ENCODE data around the gene PSME2. TPM values are rescaled to one million over a fixed set of nuclear protein-coding genes. Genes with fewer than 3 reads are reported as not detected.

PSME2 gene
- total and polyA plus RNA-seq, 2 donors (not counting 1 experiment from before 2014, with no cell fraction given) = 132 to 148 TPM

GRCh38 chr14:24185026-24185425, 38.6 kb upstream of the PSME2 start:
- Histone ChIP-seq H3K4me3 (replicated peaks in 1 of 4; ENCODE audit: control extremely low read depth in 1 of 4, insufficient read depth in 1 of 4, low read depth in 3 of 4, low read length in 4 of 4) (no peak overlapping the region), H3K4me2 (ENCODE audit: extremely low read depth, insufficient read depth, low read length) (no peak overlapping the region), H3K4me1 (ENCODE audit: control insufficient read depth, extremely low read depth, insufficient read depth, low read length) (peaks cover 4% of the 10 kb centered on the region), H2AFZ (ENCODE audit: low read length) (no peak overlapping the region), H3K36me3 (ENCODE audit: control insufficient read depth, insufficient read depth, low read length) (peaks cover 30% of the 10 kb centered on the region), H3K79me2 (ENCODE audit: control insufficient read depth, insufficient read depth, low read length) (peaks cover 7% of the 10 kb centered on the region), H3K27me3 (ENCODE audit: control insufficient read depth, insufficient read depth, low read length) (no peaks in the 10 kb centered on the region), H3K9me3 (ENCODE audit: control insufficient read depth, insufficient read depth, low read depth, low read length) (no peaks in the 10 kb centered on the region), H3K27ac (ENCODE audit: insufficient read depth, low read length) (no peak overlapping the region), H4K20me1 (ENCODE audit: control insufficient read depth, extremely low read depth, insufficient read depth, low read length) (no peaks in the 10 kb centered on the region), H3K9ac (ENCODE audit: insufficient read depth, low read length) (no peak overlapping the region)
- no peak for DNase-seq (ENCODE audit: low read depth in 2 of 2)
- TF ChIP-seq EZH2 (IDR thresholded peaks at IDR 0.05; ENCODE audit: low read length, missing control alignments) (no peak), CTCF (conservative IDR thresholded peaks at IDR 0.05 in 1 of 2, IDR thresholded peaks at IDR 0.05 in 1 of 2; ENCODE audit: low read depth in 1 of 2, low read length in 2 of 2) (no peak)

DNA sequence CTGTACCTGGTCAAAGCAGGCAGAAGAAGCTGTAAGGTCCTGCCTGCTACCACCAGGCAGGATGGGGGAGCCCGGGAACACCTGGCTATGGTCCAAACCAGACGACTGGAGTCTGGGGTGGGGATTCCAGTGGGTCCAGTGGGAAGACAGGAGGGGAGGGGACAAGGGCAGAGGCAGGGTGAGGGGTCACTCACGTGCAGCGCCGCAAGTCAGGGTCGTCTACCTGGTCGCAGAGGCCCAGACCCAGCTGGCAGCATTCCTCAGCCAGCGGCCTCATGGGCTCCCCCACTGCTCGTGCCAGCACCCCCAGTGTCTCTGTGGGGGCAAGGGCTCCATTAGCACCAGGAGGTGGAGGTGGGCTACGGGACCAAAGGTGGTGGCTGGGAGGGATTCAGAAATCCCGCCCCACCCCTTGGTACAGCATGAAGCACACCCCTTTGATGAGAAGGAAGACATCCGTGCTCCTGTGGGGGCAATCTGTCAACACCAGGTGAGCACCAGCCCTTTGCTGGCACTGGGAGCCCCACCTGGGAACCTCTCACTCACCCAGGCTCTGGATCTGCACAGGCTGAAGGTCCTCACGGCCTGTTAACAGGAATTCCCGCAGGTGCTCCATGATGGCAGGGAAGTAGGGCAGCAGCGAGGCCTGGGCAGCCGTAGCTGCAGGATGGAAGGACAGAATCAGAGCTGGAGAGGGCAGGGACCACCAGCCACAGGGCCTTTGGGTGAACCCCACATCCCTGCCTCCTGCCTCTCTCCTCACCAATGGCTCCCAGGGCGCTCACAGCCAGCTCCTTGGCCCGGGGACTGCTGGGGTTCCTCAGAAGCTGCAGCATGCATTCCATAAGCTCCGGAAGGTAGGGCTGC, 37.9 kb upstream of the PSME2 start:
- Histone ChIP-seq H3K4me3 (replicated peaks in 1 of 4; ENCODE audit: control extremely low read depth in 1 of 4, insufficient read depth in 1 of 4, low read depth in 3 of 4, low read length in 4 of 4) (no peak overlapping the region), H3K4me2 (ENCODE audit: extremely low read depth, insufficient read depth, low read length) (no peak overlapping the region), H2AFZ (ENCODE audit: low read length) (no peak overlapping the region), H4K20me1 (ENCODE audit: control insufficient read depth, extremely low read depth, insufficient read depth, low read length) (no peaks in the 10 kb centered on the region), H3K36me3 (ENCODE audit: control insufficient read depth, insufficient read depth, low read length) (peaks cover 34% of the 10 kb centered on the region), H3K27me3 (ENCODE audit: control insufficient read depth, insufficient read depth, low read length) (no peaks in the 10 kb centered on the region), H3K9ac (ENCODE audit: insufficient read depth, low read length) (no peak overlapping the region), H3K9me3 (ENCODE audit: control insufficient read depth, insufficient read depth, low read depth, low read length) (no peaks in the 10 kb centered on the region), H3K27ac (ENCODE audit: insufficient read depth, low read length) (no peak overlapping the region), H3K4me1 (ENCODE audit: control insufficient read depth, extremely low read depth, insufficient read depth, low read length) (peaks cover 4% of the 10 kb centered on the region), H3K79me2 (ENCODE audit: control insufficient read depth, insufficient read depth, low read length) (peaks cover 7% of the 10 kb centered on the region)
- DNase-seq (ENCODE audit: low read depth in 2 of 2) = no peak
- TF ChIP-seq EZH2 (IDR thresholded peaks at IDR 0.05; ENCODE audit: low read length, missing control alignments) (no peak), CTCF (conservative IDR thresholded peaks at IDR 0.05 in 1 of 2, IDR thresholded peaks at IDR 0.05 in 1 of 2; ENCODE audit: low read depth in 1 of 2, low read length in 2 of 2) (no peak)

DNA sequence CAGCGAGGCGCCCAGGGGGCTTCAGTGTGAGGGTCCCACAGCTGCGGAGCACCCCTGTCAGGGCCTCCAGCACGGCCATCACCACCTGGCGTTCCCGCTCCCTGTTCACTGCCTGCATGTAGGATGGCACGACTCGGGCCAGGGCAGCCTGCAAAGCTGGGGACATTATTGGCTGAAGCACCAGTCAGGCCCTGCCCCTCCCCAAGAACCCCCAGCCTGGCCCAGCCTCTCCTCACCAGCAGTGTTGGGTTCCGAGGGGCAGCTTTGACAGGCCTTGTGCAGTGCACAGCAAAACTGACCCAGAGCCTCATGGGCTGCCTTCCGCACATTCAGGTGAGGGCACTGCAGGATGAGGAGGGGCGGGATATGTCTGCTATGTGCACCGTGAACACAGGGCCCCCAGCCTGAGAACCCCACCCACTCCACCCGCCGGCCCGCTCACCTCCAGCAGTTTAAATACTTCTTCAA, 36.6 kb upstream of the PSME2 start:
- TF ChIP-seq CTCF (conservative IDR thresholded peaks at IDR 0.05 in 1 of 2, IDR thresholded peaks at IDR 0.05 in 1 of 2; ENCODE audit: low read depth in 1 of 2, low read length in 2 of 2) = no peak
- no peak for TF ChIP-seq EZH2 (IDR thresholded peaks at IDR 0.05; ENCODE audit: low read length, missing control alignments)
- H3K36me3 ChIP-seq (ENCODE audit: control insufficient read depth, insufficient read depth, low read length) = peaks cover 41% of the 10 kb centered on the region
- no peak overlapping the region for H2AFZ ChIP-seq (ENCODE audit: low read length)
- no peak for DNase-seq (ENCODE audit: low read depth in 2 of 2)
- H3K4me2 ChIP-seq (ENCODE audit: extremely low read depth, insufficient read depth, low read length) = no peak overlapping the region
- H3K4me1 ChIP-seq (ENCODE audit: control insufficient read depth, extremely low read depth, insufficient read depth, low read length) = peaks cover 4% of the 10 kb centered on the region
- H3K9me3 ChIP-seq (ENCODE audit: control insufficient read depth, insufficient read depth, low read depth, low read length) = no peaks in the 10 kb centered on the region
- H3K27me3 ChIP-seq (ENCODE audit: control insufficient read depth, insufficient read depth, low read length) = no peaks in the 10 kb centered on the region
- no peak overlapping the region for H3K9ac ChIP-seq (ENCODE audit: insufficient read depth, low read length)
- no peak overlapping the region for H3K4me3 ChIP-seq (replicated peaks in 1 of 4; ENCODE audit: control extremely low read depth in 1 of 4, insufficient read depth in 1 of 4, low read depth in 3 of 4, low read length in 4 of 4)
- no peak overlapping the region for H3K27ac ChIP-seq (ENCODE audit: insufficient read depth, low read length)
- H3K79me2 ChIP-seq (ENCODE audit: control insufficient read depth, insufficient read depth, low read length) = peaks cover 7% of the 10 kb centered on the region
- no peaks in the 10 kb centered on the region for H4K20me1 ChIP-seq (ENCODE audit: control insufficient read depth, extremely low read depth, insufficient read depth, low read length)

Data from fibroblast of lung (primary cell).